Muscle layer of duodenum (tissue), 2 donors: ENCODE measurements around the gene SYNGR2.
A peak's percentile ranks its signal among the peaks of the same experiment; 100 is the strongest.

ENCODE experiments used
- H3K27ac ChIP-seq: one replicate; pipeline ENCODE4 v1.7.0; 2013; ENCODE audit warnings: mild to moderate bottlenecking, low read length
- H3K27me3 ChIP-seq: one replicate; pipeline ENCODE4 v1.7.0; 2013; ENCODE audit warnings: low read depth, mild to moderate bottlenecking, control low read depth, low read length
- H3K36me3 ChIP-seq, 2 donors: one replicate each; pipeline ENCODE4 v1.7.0; 2013; ENCODE audit warnings: low read length in 2 of 2, control low read depth in 1 of 2, mild to moderate bottlenecking in 1 of 2; ENCODE audit not compliant: insufficient read depth in 2 of 2, control insufficient read depth in 1 of 2
- H3K4me1 ChIP-seq, 2 donors: one replicate each; pipeline ENCODE4 v1.7.0; 2013; ENCODE audit warnings: low read length in 2 of 2, mild to moderate bottlenecking in 2 of 2, control low read depth in 1 of 2, moderate library complexity in 1 of 2; ENCODE audit not compliant: insufficient read depth in 2 of 2, control insufficient read depth in 1 of 2
- H3K4me3 ChIP-seq, 2 donors: one replicate each; pipeline ENCODE4 v1.7.0; 2013; ENCODE audit warnings: low read length in 2 of 2, low read depth in 1 of 2, mild to moderate bottlenecking in 1 of 2
- H3K9me3 ChIP-seq, 2 donors: one replicate each; pipeline ENCODE4 v1.7.0; 2013; ENCODE audit warnings: low read length in 2 of 2, control low read depth in 1 of 2, mild to moderate bottlenecking in 1 of 2; ENCODE audit not compliant: control insufficient read depth in 1 of 2
- donor health status: healthy.

SYNGR2 gene

DNA sequence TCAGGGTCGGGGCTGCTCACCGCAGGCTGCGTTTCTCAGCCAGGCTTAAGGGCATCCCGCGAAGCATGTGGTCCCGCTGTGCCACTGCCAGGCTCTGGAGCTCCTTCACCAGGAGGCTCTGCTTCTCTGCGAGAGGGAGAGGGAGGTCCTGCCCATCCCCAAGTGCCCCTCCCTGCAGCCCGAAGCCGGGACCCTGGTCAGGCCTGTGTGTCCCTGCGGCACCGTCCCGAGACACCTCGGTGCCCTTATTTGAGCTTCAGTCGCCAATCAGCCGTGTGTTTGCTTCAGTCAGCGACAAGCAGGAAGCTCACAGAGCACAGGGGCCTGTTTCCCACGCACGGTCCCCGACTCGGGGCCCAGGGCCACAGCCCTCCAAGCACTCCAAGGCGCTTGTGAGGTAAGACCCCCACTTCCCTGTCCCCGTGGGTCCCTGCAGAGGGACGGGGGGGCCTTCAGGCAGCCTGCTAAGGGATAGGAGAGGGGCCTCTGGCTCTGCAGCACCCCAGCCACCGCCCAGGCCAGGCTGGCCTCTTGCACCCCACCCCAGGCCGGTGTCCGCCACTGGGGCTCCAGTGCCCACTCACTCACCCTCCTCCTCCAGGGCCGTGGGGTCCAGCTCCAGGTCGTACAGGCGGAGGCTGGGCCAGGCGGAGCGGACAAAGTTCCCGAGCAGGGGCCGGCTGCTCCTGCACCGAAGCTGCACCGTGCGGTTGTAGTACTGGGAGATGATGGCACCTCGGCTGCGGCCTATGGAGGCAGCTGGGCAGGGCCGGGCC is 43.1 kb upstream of the SYNGR2 start:
- H3K36me3 ChIP-seq: peaks cover 0 to 3% of the 10 kb centered on the region in 2 donors
- no peak overlapping the region for H3K27ac ChIP-seq
- peaks cover 10 to 53% of the 10 kb centered on the region in 2 donors for H3K4me1 ChIP-seq
- no peak overlapping the region for H3K4me3 ChIP-seq
- no peaks in the 10 kb centered on the region for H3K9me3 ChIP-seq
- no peaks in the 10 kb centered on the region for H3K27me3 ChIP-seq

DNA sequence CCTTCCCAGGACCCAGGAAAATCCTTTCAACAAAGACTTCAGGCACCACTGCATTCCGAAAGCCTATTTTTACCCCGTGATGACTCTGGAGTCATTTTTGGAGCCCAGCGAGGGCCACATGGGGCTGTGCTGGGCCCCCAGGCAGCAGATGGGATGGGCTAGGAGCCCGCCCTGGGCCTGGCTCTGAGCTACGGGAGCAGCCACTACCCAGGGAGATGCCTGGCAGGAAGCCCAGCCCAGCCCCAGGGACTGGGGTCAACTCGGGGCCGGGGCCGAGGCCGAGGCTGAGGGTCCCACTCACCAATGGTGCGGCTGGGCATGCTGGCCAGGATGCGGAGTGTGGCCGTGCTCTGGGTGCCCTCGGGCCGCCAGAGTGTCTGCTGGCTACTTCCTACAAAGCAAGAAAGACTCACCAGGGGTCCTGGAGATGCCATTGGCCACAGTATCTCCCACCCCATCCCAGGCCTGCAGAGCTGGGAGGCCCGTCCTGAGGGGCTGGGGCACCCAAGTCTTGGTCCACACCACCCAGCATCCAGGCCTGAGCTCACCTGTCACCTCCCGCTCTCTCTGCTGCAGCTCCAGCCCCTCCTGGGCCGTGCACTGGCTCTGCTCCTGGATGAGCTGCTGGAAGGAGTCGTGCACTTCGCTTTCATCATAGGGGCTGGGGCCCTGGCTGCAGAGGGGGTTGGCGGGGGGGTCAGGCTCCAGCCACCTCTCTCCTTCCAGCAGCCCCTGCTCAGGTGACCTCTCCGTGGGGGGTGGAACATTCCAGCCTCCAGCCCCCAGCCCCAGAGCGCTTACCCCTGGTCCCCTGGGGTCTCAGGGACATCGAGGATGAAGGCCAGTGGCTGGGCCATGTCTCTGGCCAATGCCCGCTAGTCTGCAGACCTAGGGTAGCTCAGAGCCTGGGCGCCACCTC is 42.1 kb upstream of the SYNGR2 start:
- Histone ChIP-seq H3K9me3 (no peaks in the 10 kb centered on the region), H3K27ac (no peak overlapping the region), H3K4me1 (peaks cover 10 to 58% of the 10 kb centered on the region in 2 donors), H3K27me3 (no peaks in the 10 kb centered on the region), H3K4me3 (no peak overlapping the region), H3K36me3 (peaks cover 0 to 3% of the 10 kb centered on the region in 2 donors)

DNA sequence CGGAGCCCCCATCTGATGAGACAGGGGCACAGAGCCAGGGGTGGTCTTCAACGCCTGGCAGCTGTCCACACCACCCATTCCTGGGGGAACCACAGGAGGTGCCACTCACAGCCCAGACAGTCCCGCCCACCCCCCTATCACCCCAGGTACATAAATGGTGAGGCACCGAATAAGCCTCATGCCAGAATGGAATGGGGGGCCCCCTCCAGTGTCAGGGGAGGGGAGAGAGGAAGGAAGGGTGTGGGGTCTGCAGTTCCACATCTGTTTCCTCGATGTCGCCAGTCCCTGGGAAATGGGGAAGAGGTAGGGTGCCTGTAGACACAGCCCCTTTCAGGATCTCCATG is 41.5 kb upstream of the SYNGR2 start:
- Histone ChIP-seq H3K9me3 (no peaks in the 10 kb centered on the region), H3K4me1 (peaks cover 10 to 64% of the 10 kb centered on the region in 2 donors), H3K4me3 (peak overlapping the region; percentile 46 to 77), H3K27ac (no peak overlapping the region), H3K36me3 (peaks cover 0 to 3% of the 10 kb centered on the region in 2 donors), H3K27me3 (no peaks in the 10 kb centered on the region)

DNA sequence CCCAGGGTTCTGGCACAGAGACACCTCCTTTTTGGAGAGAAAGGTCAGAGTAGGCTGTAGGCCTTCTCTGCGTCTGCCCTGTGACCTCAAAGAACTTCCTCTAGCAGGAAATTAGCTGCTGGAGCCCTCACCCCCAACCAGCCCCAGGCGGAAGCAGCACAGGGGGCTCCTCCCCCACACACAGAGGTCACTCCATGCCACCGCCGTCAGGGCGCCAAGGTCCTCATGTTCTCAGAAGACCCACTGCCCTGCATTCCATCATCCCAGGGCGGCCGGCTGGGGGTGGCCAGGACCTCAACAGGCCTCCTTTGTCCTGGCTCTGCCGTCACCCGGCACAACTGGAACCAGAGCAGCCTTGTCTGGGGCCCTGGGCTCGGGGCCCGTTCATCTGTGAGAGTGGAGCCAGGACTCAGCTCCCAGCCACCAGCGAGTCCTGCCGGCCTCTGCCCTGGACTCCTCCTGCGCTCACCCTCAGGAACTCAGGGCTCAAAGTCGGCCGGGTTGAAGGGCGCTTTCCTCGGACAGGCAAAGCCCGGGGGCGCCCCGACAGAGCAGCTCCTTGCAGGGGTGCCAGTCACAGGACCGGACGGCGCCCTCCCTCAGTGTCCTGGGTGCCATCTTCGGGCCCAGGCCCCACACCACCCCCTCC is 41.0 kb upstream of the SYNGR2 start:
- Histone ChIP-seq H3K4me3 (peak overlapping the region; percentile 46 to 77), H3K4me1 (peaks cover 10 to 69% of the 10 kb centered on the region in 2 donors), H3K27ac (peak overlapping the region; percentile 39), H3K36me3 (peaks cover 0 to 3% of the 10 kb centered on the region in 2 donors), H3K27me3 (no peaks in the 10 kb centered on the region), H3K9me3 (no peaks in the 10 kb centered on the region)

DNA sequence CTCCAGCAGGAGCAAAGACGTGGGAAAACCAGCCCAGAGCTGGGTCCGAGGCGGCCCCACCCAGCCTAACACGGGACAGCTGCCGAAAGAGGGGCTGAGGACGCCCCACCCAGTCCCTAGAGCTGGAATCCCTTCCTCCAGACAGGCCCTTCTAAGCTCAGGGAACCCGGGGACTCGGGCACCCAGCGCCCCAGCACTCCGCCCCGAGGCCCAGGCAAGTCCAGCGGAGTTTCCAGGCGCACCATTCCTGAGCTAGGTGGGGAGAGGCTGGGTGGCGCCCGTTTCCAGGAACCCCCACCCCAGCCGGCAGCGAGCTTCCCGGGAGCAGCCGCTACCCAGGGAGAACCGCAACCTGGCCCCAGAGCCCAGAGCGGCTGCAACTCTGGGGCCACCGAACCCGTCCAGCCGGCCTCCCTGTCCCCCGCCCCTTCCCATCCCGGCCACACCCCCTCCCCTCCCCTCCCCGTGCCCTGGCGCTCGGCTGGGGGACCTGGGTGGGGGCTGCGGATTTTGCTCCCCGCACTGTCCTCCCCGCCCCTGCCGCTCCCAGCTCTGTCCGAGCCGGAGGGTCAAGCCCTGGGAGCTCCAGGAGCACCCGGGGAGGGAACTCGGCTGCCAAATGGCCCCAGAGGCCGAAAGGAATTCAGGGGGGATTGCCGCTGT is 40.4 kb upstream of the SYNGR2 start:
- Histone ChIP-seq H3K27me3 (no peaks in the 10 kb centered on the region), H3K36me3 (peaks cover 0 to 3% of the 10 kb centered on the region in 2 donors), H3K9me3 (no peaks in the 10 kb centered on the region), H3K27ac (peak overlapping the region; percentile 39), H3K4me3 (peak overlapping the region; percentile 46 to 77), H3K4me1 (peaks cover 10 to 72% of the 10 kb centered on the region in 2 donors)

DNA sequence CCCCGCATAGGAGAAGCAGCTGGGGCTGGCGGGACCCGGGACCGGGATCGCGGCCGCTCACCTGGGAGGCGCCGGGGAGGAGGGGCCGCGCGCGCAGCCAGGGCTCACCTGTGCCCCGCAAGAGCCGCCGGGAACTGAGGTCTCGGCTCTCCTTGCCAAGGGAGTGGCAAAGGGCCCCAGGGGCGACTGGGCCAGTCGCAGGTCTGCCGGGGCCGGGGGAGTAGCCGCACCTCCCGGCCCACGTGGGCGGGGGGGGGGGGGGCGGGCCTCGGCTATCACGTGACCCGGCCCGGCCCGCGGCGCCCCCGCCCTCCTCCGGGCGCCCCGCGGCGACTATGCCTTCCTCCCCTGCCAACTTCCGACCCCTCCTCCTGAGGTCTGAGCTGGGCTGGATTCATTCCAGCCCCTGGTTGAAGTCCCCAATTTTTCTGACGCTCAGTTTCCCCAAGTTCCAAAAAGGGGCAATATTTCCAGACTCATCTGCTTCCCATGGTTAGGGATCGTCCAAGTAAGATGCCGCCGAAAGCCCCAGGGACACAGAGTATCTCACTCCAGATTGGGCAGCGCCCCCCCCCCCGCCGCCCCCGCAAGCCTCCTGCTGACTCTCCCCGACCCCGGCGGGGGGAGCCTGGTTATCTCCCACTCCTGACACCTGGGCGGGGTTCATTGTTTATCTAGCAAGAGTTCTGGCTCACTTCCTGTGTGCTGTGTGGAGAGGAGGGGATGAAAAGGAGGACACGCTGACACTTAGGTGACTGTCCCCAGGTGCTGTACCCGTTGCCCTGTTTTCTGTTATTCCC is 39.6 kb upstream of the SYNGR2 start, which contains the start of gene TMC6:
TSS of gene TMC6 (minus strand) at position 205 of the 800 bp plus-strand sequence. CDS start 1,923 bp downstream, outside the sequence.
- H3K27me3 ChIP-seq: no peaks in the 10 kb centered on the region
- H3K27ac ChIP-seq: peak within 1 kb of the TSS; percentile 39
- no peaks in the 10 kb centered on the region for H3K36me3 ChIP-seq
- peaks cover 10 to 72% of the 10 kb centered on the region in 2 donors for H3K4me1 ChIP-seq
- H3K4me3 ChIP-seq: peak within 1 kb of the TSS; percentile 46 to 77
- H3K9me3 ChIP-seq: no peaks in the 10 kb centered on the region

DNA sequence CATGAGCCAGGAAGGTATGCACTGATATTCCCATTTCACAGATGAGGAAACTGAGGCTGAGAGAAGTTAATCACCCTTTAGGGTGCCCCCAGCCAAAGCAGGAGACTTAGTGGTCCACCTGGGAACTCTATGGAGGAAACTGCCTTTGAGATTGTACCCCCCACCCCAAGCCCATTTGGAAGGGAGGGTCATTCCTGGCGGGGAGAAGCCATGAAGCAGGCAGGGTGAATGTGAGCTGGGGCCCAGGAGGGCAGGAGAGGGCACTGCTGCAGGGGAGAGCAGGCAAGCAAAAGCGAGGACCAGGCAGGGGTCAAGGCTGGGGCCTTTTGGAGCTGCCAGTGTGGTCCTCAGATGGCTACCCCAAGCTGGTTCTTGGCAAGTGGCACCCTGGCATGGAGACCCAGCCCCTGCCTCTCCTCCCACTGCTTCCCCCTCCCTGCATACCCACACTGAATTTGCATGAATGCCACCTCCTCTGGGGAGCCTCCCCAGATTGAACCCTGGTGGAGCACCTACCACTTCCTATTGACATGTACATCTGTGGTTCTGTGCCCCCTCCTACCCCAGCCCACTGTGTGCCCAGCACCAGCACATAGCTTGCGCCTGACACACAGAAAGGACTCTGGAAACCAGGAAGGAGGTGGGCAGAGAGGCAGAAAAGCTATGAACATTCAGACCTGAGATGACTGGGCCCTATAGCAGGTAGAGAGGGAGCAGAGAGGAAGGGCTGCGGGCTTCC is 38.9 kb upstream of the SYNGR2 start:
- Histone ChIP-seq H3K4me3 (peak overlapping the region; percentile 16 to 77), H3K9me3 (no peaks in the 10 kb centered on the region), H3K4me1 (peaks cover 10 to 72% of the 10 kb centered on the region in 2 donors), H3K27ac (peak overlapping the region; percentile 31), H3K27me3 (no peaks in the 10 kb centered on the region), H3K36me3 (no peaks in the 10 kb centered on the region)

DNA sequence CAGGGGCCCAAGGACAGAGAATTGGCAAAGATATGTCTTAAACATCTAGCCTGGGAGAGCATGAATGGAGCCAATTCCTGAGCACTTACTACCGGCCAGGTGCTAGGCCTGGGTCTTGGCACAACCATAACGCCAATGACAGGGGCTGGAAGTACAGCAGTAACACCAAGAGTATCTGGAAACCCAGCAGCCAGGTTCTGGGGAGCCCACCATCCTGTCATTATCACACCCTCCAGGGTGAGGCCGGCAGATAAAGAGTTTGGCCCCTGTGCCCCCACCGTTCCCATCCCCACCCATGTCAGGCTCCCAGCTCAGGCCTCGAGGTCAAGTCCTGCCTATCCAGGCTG is 38.3 kb upstream of the SYNGR2 start:
- Histone ChIP-seq H3K27ac (no peak overlapping the region), H3K9me3 (no peaks in the 10 kb centered on the region), H3K4me3 (no peak overlapping the region), H3K36me3 (no peaks in the 10 kb centered on the region), H3K27me3 (no peaks in the 10 kb centered on the region), H3K4me1 (peaks cover 10 to 67% of the 10 kb centered on the region in 2 donors)

DNA sequence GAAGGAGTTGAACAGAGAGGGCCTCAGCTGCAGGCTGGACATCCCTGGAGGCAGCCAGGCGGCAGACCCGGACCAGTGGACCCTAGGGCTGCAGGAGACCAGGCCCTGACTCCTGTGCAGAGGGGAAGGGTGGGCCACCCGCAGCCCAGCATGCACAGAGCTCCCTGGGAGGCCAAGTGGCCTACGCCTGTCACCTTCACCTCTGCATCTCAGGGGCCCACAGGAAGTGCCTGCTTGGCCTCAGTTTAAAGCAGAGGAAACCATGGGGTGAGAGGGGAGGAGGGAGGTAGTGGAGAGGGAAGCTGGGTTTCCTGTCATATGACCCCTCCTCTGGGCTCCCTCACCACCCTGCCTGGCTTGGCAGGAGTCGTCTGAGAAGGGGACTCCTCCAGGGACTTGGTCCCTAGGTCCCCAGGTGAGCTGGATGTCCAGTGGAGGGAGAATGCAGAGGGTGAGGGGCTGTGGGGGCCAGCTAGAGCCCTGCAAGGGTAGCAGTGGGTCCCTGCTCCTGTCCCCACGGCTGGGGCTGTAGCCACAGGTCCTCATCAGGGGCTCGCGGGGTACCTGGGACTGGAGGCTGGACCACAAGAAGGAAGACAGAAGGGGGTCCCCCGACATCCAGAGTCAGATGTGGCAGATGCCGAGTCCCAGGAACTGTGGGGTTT is 37.8 kb upstream of the SYNGR2 start, which contains the start of gene TMC8:
TSS of gene TMC8 (plus strand) at position 335 of the 665 bp plus-strand sequence. CDS start 818 bp downstream, outside the sequence.
- Histone ChIP-seq H3K27me3 (no peaks in the 10 kb centered on the region), H3K9me3 (no peaks in the 10 kb centered on the region), H3K36me3 (no peaks in the 10 kb centered on the region), H3K4me3 (peak within 1 kb of the TSS; percentile 26 to 49), H3K27ac (peak within 1 kb of the TSS; percentile 31), H3K4me1 (peaks cover 10 to 62% of the 10 kb centered on the region in 2 donors)
